Stimulated activated CD4-positive, alpha-beta T cell treated with anti-CD3 and anti-CD28 coated beads, Interleukin-1b, Interleukin-23, amount 100 ng/mL, for 24 hours (primary cell): ENCODE results near the gene ALKAL2.

Experiments used
- DNase-seq, 4 experiments: peaks; one replicate each; pipeline ENCODE4 v3.0.0-alpha.2; 2020; ENCODE audit warnings: low read depth in 4 of 4, low spot score in 1 of 4

Gene ALKAL2

GRCh38 chr2:271917-272316, 16.0 kb downstream of the ALKAL2 start:
- DNase-seq: no peak

GRCh38 chr2:270861-271260, 17.0 kb downstream of the ALKAL2 start:
- DNase-seq: no peak

- no peak for DNase-seq
Observed at GRCh38 chr2:269356-270030, 18.4 kb downstream of the ALKAL2 start.

GRCh38 chr2:268323-268722, 19.6 kb downstream of the ALKAL2 start:
- DNase-seq: no peak

GRCh38 chr2:264493-265468, 23.1 kb downstream of the ALKAL2 start, which contains the start of gene ACP1:
Gene ACP1 (plus strand): TSS chr2:264947. CDS start chr2:264965, 18 bp downstream.
- peak; percentile 79 to 93 (median 88) for DNase-seq

- peak in 1 of 4 experiments; percentile 24 for DNase-seq
Observed at GRCh38 chr2:263774-264492, 24.0 kb downstream of the ALKAL2 start, which contains the start of gene SH3YL1. Gene SH3YL1 (minus strand): TSS chr2:264032. CDS start chr2:263984, 48 bp downstream.

GRCh38 chr2:263022-263738, 24.7 kb downstream of the ALKAL2 start:
- no peak for DNase-seq

GRCh38 chr2:262117-262516, 25.8 kb downstream of the ALKAL2 start:
- no peak for DNase-seq

- no peak for DNase-seq
Observed at GRCh38 chr2:260507-261161, 27.3 kb downstream of the ALKAL2 start.

- DNase-seq: no peak
Observed at GRCh38 chr2:259789-260331, 28.0 kb downstream of the ALKAL2 start.

GRCh38 chr2:258933-259332, 29.0 kb downstream of the ALKAL2 start:
- DNase-seq: no peak

GRCh38 chr2:257842-258241, 30.0 kb downstream of the ALKAL2 start:
- DNase-seq: no peak

- DNase-seq: no peak
Observed at GRCh38 chr2:257429-257828, 30.5 kb downstream of the ALKAL2 start.

GRCh38 chr2:256094-256493, 31.8 kb downstream of the ALKAL2 start:
- DNase-seq: no peak

GRCh38 chr2:255195-255594, 32.7 kb downstream of the ALKAL2 start:
- no peak for DNase-seq

- no peak for DNase-seq
Observed at GRCh38 chr2:254241-254640, 33.6 kb downstream of the ALKAL2 start.

GRCh38 chr2:253202-253638, 34.7 kb downstream of the ALKAL2 start:
- no peak for DNase-seq

GRCh38 chr2:252001-252602, 35.8 kb downstream of the ALKAL2 start:
- DNase-seq: no peak

GRCh38 chr2:249538-250042, 38.3 kb downstream of the ALKAL2 start:
- no peak for DNase-seq
